GM19438 (cell line): ENCODE results near the gene NUTF2.
"Not testable (repeated sequence)": the region's sequence is repeated elsewhere in the genome, so short reads cannot be mapped to it uniquely, and the experiment has no call there.

Experiments used
- ATAC-seq: cut with Tn5 transposase; IDR thresholded peaks from one replicate; pipeline ENCODE4 v1.9.1; 2021; ENCODE audit warnings: low read depth; ENCODE audit not compliant: unreplicated experiment

NUTF2 gene

GRCh38 chr16:67837190-67837589 lies 9.5 kb upstream of the NUTF2 start:
- not testable (repeated sequence) for ATAC-seq

DNA sequence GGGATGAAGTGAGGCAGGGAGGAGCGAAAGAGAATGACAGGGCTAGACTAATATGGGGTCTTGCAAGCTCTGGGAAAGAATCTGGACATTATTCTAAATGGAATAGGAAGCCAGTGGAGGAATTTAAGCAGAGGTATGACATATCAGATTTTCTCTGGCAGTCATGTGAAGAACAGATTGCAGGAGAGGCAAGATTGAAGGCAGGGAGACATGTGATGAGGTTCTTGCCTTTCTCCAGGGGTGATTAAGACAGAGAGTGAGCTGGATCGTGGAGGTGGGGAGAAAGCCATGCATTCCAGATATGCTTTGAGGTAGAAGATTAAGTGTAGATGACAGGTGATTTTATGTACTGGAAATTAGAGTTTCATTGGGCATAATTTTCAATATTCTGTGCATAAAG lies 8.9 kb upstream of the NUTF2 start:
- no peak for ATAC-seq

DNA sequence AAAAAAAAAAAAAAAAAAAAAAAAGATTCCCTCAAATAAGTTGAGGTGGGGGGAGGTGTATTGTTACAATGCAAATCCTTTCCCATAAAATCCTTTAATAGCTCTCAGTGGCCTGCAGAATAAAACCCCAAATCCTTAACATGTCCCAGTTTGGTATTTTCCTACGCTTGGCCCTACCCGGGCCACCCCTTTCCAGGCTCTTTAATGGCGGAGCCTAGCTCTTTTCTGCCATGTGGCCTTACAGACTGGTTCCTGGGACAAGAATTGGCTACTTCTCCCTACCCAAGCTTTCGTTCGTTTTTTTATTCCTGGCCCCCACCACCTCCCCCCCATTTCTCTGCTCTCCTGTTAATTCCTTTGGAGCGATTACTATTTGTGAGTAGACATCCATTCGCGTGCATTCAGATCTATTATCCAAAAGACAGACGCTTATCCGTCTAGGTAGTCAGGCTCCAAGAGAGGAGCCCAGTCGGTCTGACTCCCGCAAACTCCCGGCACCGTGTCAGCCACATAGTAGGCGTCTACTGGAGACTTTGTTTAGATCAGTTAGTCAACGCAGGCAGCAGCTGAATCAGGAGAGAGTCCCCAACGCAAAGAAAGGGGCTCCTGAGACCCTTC lies 5.4 kb upstream of the NUTF2 start:
- no peak for ATAC-seq

DNA sequence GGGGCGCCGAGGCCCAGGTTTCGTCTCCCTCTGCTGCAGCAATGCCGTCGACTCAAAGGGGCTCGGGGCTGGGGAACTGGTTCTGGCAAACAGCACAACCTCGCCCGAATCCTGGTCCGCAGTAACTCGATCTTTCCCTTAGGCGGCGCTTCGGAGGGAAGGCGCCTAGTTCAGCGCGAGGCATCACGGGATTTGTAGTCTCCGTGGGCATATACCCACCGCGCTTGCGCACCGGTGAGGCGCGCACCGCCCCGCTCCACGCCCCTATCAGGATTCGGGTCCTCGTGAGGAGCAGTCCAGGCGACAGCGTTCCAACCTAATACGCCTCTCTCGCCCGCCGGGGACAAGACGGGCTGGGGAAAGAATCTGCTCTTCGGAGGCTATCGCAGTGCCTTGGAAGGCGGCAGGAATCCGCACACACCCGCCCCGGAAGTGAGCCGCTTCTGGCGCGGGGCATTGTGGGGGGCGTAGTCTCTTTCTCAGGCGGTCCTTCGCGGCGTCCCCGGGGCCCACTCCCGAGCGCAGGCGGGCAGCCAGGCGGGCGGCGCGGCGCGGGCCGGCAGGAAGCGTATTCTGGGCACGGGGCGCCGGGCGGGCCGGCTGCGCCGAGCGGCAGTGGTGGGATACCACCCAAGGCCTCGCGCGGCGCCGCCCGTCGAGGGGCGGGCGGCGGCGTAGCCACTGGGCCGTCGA lies 4.8 kb upstream of the NUTF2 start, which contains the start of gene THAP11:
Gene THAP11 (plus strand): TSS at position 505 of the 693 bp plus-strand sequence. CDS start 235 bp downstream, outside the sequence.
- peak; percentile 37 for ATAC-seq

DNA sequence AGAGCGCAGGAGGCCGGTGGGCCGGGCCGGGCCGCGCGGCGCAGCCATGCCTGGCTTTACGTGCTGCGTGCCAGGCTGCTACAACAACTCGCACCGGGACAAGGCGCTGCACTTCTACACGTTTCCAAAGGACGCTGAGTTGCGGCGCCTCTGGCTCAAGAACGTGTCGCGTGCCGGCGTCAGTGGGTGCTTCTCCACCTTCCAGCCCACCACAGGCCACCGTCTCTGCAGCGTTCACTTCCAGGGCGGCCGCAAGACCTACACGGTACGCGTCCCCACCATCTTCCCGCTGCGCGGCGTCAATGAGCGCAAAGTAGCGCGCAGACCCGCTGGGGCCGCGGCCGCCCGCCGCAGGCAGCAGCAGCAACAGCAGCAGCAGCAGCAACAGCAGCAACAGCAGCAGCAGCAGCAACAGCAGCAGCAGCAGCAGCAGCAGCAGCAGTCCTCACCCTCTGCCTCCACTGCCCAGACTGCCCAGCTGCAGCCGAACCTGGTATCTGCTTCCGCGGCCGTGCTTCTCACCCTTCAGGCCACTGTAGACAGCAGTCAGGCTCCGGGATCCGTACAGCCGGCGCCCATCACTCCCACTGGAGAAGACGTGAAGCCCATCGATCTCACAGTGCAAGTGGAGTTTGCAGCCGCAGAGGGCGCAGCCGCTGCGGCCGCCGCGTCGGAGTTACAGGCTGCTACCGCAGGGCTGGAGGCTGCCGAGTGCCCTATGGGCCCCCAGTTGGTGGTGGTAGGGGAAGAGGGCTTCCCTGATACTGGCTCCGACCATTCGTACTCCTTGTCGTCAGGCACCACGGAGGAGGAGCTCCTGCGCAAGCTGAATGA lies 4.0 kb upstream of the NUTF2 start:
- ATAC-seq = peak; percentile 13

- no peak for ATAC-seq
Observed at GRCh38 chr16:67843343-67843765, 3.4 kb upstream of the NUTF2 start.

GRCh38 chr16:67844497-67844896 lies 2.2 kb upstream of the NUTF2 start:
- no peak for ATAC-seq

DNA sequence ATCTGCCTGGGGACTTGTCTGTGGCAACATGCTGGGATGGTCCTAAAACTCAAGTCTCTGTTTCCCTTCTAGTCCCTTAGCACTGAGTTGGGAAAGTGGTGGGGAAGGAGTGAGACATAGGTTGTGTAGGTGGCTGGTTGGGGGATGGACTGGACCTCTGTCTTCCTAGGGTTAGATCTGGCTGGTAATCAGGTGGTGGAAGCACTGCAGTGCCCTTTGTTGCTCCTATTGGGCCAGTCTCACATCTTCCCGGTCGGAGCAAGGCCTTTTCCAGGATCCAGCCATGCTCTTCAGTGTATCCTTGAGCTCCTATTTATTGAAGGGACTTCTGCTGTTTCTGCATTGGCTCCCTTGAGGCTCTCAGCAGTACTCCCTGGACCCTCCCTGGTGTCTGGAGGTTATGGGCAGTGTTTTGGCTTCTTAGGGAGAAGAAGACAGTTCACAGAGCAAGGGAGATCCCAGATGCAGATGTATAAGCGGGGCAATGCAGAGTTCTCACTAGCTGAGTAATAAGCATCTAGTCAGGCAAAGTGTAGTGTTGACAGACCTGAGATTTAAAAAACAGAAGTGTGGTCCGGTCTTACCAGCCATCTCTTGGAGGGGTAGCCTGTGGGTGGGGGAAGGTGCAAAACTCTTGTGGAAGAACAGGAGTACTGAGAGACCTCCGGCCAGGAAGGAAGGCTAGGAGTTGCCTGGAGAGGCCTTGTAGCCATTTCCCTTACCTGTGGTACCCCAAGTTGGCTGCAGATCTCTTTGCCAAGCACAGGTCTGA lies 1.3 kb upstream of the NUTF2 start:
- no peak for ATAC-seq

- ATAC-seq = no peak
Observed at GRCh38 chr16:67846063-67846319, 742 bp upstream of the NUTF2 start.

GRCh38 chr16:67847064-67847861 lies 530 bp downstream of the NUTF2 start, which contains the start of gene CENPT:
TSS of gene CENPT (minus strand) at chr16:67847693. CDS start at chr16:67833859, 13,834 bp downstream.
- ATAC-seq = peak; percentile 24

DNA sequence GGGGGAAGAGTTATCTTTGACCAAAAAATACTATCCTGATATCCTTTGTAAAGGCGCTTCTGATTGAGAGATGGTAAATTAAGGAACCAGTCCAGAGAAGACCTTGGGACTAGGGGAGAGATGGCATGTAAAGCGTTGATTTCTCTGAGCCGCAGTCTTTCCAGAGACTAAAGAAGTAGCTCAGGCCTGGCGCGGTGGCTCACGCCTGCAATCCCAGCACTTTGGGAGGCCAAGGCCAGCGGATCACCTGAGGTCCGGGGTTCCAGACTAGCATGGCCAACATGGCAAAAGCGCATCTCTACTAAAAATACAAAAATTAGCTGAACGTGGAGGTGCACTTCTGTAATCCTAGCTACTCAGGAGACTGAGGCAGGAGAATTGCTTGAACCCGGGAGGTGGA lies 1.4 kb downstream of the NUTF2 start:
- no peak for ATAC-seq

GRCh38 chr16:67853670-67854069 lies 6.9 kb downstream of the NUTF2 start:
- ATAC-seq = no peak

DNA sequence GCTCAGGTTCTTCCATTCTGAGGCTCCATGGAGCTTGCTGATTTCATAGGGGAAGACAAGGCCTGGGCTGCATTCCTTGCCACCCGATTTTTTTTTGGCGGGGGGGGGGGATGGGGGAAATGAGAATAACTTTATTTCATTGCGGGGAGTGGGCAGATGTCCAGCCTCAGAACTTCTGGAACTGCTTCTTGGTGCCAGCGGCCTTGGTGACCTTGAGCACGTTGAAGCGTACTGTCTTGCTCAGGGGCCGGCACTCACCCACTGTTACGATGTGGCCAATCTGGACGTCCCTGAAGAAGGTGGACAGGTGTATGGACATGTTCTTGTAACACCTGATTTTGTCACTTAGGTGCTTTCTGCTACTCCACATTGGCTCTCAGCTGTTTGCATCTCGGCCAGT lies 9.1 kb downstream of the NUTF2 start:
- ATAC-seq = no peak

- no peak for ATAC-seq
Observed at GRCh38 chr16:67856927-67857546, 10.3 kb downstream of the NUTF2 start.

DNA sequence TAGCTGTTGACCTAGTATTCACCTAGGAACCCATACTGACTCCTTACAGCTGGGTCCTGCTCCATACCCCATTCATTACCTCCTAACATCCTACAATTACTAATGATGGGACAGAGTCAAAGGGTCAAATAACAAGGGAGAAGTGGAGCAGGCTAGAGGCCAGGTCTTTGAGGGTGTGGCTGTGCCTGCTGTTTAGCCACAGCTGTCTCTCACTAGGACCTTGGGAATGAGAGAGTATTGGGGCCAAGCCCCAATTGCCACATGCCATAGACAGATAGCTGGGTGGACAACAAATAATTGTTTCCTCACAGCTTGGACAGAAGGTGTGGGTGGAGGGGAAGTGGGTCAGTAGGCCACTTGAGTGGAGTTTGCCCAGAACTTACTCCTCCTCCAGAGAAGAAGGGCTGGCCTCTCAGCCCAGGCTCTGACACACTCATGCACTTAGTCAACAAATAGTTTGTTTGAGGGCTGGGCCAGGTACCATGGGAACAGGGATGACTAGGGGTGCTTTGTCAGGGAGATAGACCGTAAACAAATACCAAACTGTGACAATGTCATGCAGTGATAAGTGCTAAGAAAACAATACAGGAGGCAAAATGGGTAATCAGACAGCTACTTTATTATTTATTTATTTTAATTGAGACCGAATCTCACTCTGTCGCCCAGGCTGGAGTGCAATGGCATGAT lies 11.0 kb downstream of the NUTF2 start:
- no peak for ATAC-seq

DNA sequence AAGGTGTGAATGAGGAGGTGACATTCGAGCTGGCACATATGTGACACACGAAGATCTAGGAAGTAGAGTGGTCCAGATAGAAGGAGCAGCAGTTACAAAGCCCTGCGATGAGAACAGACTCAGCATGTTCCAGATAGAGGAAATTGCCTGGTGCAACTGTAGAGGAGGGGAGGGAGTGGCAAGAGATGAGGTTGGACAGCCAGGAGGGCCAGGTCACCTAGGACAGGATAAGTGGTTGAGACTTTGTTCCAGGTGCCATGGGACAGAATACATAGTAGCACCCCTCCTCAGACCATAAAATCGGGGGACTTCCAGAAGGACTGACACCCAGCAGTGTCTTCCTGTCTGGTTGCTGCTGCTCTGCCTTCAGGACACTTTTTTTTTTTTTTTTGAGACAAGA lies 11.8 kb downstream of the NUTF2 start:
- no peak for ATAC-seq

DNA sequence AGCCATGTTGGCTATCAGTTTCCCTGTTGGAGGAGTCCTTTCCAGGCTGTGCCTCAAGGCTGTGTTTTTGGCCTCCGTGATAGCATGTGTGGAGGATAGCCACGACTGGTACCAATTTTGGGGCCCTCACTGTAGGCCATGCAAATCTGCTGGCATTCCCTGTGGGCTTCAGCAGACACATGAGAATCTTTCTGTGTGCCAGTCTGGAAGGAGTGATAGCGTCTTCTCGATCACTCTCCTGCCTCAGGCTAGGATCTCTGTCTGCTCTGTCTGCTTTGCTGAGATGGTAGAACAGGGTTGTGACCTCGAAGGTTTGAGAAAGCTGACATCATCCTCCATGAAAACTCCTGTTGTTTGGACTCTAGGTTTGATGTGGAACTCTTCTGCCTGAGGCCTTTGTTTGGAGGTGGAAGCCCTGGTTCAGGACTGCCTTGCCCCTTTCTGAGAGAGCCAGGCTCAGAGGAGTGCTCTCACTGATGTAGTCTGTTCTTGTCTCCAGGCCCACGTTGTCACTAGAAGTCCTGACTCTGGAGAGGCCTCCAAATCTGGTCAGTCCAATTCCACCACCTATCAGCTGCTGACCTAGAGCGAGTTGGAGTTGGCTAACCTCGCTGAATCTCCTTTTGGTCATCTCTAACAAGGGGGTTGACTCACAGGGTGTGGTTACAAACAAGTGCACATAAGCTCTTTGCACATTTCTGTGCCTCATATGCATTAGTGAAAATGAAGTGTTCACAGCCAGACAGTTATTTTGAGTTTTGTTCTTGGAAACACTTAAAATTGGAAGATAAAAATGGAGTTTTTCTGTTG lies 14.1 kb downstream of the NUTF2 start:
- ATAC-seq = no peak

DNA sequence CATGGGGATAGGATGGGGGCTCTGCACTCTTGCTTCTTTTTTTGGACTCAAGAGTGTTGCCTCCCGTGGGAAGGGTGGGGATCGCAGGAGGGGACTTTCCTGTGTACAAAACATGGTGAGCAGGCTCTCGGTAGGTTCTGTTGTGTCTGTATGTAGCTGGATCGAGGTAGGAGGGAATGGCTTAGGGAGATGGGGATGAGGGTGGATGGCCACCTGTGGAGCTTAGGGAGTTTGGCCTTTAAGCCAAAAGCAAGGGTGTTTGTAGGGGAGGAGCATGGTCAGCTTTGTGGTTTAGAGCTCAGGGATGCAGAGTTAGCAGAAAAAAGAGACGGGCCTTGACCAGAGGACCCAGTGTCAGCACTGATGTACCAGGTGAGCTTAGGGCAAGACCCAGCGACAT lies 15.1 kb downstream of the NUTF2 start:
- ATAC-seq = no peak
